HG03460 (cell line): ENCODE data around the gene MAGEB17.

Experiments used
- ATAC-seq: cut with Tn5 transposase; IDR thresholded peaks from one replicate; pipeline ENCODE4 v1.9.1; 2021; ENCODE audit not compliant: unreplicated experiment

MAGEB17 gene

GRCh38 chrX:16207634-16208033 lies 40.4 kb downstream of the MAGEB17 start:
- ATAC-seq = no peak

- no peak for ATAC-seq
These were observed 41.3 kb downstream of the MAGEB17 start for GRCh38 chrX:16208601-16209000.

GRCh38 chrX:16210061-16210460 lies 42.8 kb downstream of the MAGEB17 start:
- ATAC-seq = no peak

- ATAC-seq = no peak
These were observed 44.7 kb downstream of the MAGEB17 start for GRCh38 chrX:16212024-16212423.

GRCh38 chrX:16212436-16212835 lies 45.2 kb downstream of the MAGEB17 start:
- ATAC-seq = no peak

GRCh38 chrX:16213961-16214360 lies 46.7 kb downstream of the MAGEB17 start:
- no peak for ATAC-seq

- ATAC-seq = no peak
These were observed 48.4 kb downstream of the MAGEB17 start for GRCh38 chrX:16215660-16216059.
